ACHN (cell line): ENCODE measurements around the gene BCL2L12.

Experiments used
- DNase-seq: peaks from one replicate; pipeline ENCODE4 v3.0.0-alpha.2; 2015
- in situ Hi-C: cut with HindIII; loops from 2 replicates; pipeline ENCODE4 v1.10.0; 2017; ENCODE audit warnings: low sequenced_read_pairs, low pct_ligation_motif_present, low pct_unique_long_range_greater_than_20kb

The BCL2L12 gene

DNA sequence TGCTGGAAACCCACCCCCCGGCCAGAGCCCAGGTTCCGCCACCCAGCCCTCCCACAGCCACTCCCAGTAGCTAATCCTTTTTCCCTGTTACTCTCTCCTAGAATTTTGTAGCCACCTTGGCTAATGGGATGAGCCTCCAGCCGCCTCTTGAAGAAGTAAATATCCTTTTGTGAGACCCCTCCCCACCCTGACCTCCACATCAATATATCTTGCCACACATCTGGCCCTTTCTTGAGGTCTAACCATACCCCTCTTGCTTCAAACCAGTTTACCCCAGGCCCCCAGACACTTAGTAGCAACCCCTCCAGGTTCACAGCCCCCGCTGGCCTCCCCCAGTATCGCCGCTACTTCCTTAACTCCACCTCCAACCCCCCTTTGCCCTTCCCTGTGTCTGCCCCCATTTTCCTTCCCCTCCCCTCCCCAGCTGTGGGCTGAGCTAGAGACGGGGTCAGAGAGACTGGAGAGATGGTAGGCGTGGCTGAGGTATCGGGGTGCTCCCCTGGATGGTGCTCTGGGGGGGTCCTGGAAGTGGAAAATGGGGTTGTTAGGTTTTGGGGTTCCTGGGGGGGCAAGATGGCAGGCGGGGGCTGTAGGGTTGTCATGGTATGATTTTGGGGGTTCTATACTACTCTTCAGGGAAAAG, 14.2 kb downstream of the BCL2L12 start:
- in situ Hi-C loops = no loop called here
- no peak for DNase-seq

DNA sequence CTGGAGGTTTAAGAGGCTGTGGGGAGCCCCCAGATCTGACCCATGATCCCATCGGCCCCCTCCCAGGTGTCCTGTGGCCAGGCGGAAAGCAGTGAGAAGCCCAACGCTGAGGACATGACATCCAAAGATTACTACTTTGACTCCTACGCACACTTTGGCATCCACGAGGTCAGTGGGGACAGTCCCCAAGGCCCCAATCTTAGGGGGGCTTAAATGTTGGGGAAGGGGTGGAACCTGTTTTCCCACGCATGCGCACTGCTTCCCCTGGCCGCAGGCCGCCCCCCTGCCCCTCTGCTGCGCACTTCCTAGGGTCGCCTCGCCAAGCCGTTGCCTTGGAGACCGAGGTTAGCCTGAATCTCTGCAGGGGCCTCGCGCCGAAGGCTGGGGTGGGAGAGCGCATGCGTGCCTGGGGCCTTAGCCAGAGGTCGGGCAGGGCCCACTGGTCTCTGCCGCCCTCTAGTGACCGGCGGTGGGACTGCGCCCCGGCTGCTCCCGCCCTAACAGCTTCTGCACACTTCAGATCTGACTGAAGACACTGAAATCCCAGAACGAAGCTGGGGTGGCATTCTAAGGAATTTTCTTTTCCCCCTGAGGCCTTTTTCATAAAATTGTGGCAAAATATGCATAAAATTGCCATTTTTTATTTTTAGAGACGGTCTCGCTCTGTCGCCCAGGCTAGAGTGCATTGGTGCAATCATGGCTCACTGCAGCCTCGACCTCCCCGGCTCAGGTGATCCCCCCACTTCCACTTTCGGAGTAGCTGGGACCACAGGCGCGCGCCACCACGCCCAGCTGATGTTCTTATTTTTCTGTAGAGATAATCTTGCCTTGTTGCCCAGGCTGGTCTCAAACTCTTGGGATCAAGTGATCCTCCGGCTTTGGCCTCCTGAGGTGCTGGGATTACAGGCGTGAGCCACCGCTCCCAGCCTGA, 15.0 kb downstream of the BCL2L12 start:
- in situ Hi-C loops = no loop called here

DNA sequence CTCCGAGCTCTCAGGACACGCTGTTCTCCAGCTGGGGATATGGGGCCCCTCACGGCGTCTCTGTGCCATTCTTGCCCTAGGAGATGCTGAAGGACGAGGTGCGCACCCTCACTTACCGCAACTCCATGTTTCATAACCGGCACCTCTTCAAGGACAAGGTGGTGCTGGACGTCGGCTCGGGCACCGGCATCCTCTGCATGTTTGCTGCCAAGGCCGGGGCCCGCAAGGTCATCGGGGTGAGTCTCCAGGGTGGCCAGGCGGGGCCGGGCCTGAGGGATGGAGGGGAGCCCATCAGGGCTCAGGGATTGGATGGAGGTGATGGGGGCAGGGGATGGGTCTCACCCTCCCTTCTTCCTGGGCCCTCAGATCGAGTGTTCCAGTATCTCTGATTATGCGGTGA, 16.1 kb downstream of the BCL2L12 start:
- no peak for DNase-seq
- in situ Hi-C loops = no loop called here

More for the DNA sequence above, 15.0 kb downstream of the BCL2L12 start:
- peak; percentile 80 for DNase-seq

DNA sequence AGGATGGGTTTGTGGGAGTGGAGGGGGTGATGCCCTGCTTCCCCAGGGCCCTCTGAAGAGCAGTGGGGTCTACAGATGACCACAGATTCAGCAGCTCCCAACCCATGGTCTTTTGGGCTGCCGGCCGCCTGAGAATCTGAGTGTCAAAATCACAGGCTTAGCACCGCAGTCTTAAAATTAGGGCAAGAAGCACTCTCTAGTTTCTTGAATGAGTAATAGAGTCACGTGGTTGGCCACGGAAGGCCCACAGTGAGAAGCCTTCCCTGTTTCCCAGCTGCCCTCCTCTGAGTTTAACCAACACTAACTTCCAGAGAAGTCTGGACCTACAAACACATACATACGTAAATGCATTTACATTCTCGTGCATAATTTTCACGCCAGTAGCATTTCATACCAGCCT, 16.5 kb downstream of the BCL2L12 start:
- in situ Hi-C loops = no loop called here

DNA sequence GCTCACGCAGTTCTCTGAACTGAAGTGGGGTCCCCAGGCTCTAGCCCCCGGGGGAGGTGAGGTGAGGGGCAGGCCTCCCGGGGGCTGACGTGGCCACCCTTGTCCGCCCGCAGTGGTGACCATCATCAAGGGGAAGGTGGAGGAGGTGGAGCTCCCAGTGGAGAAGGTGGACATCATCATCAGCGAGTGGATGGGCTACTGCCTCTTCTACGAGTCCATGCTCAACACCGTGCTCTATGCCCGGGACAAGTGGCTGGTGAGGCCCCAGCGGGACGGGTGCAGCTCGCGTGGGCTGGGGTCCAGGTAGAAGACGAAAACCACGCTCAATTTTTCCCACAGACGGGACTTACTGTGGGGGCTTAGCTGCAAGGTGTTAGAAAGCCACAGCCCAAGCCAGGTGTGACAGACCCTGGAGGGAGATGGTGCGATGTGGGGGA, 18.1 kb downstream of the BCL2L12 start:
- in situ Hi-C loops = no loop called here
- DNase-seq = no peak

More for the DNA sequence above, 16.5 kb downstream of the BCL2L12 start:
- DNase-seq = no peak

DNA sequence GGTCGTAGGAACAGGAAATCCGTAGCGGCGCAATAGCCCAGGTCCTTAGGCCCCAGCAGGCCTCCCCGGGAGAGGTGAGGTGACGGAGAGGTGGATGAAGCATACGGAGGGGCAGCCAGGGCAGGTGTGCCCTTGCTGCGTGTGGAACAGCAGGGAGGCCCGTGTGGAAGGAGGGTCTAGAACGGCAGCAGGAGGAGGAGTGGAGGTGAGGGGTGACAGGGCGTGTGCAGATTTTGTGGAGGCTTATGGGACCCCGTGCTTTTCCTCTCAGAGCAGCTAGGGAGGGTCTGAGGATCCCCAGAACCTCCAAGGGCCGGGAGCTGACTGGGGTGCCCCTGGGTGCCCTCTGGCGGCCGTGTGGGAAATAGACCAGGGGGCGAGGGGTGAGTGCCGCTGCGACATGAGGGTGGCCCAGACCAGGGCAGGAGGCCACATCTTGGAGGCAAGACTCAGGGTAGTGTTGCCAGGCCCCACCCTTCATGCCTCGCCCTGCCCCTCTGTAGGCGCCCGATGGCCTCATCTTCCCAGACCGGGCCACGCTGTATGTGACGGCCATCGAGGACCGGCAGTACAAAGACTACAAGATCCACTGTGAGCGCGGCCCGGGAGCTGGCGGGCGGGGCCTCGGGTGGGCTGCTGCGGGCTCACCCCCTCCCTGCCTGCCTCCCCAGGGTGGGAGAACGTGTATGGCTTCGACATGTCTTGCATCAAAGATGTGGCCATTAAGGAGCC, 18.7 kb downstream of the BCL2L12 start:
- DNase-seq = no peak
- in situ Hi-C loops = no loop called here

DNA sequence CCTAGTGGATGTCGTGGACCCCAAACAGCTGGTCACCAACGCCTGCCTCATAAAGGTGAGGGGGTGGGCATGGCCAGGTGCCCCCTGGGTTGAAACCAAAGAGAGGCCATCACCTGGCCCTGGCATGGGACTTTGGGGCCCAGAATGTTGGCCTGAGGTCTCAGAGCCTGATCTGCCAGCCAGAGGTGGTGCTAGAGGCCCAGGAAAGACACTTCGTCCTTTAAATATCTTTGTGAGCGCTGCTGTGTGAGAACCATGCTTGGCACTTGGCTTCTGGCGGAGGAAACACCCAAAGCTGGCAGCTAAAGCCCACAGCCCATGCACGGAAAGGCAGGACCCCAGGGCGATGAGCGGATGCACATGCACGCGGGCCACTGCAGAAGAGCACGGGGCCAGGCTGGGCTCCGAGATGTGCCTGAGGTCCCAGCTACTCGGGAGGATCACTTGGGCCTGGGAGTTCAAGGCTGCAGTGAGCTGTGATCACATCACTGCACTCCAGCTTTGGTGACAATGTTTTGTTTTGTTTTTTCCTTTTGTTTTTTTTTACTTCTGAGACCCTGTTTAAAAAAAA, 19.3 kb downstream of the BCL2L12 start:
- in situ Hi-C loops = no loop called here
- DNase-seq = no peak

DNA sequence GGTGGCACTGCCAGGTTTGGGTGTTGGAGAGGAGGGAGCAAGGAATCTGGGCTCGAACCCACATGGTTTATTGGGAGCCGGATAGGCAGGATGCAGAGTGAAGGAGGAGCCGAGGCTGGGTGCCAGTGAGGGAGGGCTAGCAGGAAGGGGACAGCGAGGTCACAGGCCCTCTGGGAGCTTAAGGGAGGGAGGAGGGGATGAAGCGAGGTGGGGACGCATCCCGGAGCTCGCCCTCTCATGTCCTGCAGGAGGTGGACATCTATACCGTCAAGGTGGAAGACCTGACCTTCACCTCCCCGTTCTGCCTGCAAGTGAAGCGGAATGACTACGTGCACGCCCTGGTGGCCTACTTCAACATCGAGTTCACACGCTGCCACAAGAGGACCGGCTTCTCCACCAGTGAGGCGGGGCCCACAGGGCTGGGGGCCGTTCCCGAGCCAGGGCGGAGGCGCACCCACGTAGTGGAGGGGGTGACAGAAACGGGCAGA, 20.2 kb downstream of the BCL2L12 start:
- no peak for DNase-seq
- in situ Hi-C loops = no loop called here

DNA sequence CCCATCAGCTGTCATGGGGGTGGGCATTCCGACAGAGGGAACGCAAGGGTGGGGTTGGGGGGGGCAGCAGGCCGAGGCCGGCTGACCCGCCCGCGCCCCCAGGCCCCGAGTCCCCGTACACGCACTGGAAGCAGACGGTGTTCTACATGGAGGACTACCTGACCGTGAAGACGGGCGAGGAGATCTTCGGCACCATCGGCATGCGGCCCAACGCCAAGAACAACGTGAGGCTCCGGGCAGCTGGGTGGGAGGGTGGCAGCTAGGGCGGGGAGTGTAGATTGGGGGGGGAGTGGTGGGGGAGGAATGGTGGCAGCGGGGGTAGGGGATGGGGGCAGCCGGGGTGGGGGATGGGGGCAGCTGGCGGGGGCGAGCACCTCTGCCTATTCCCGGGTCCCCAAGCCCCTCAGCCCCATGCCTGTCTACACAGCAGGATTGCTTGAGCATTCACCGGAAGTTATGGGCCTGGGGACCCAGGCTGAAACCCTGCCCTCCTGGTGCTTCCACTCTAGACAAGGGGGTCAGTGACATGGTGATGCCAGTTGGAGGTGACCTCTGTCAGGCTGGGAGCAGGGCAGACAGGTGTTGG, 20.9 kb downstream of the BCL2L12 start:
- DNase-seq = no peak
- in situ Hi-C loops = no loop called here

DNA sequence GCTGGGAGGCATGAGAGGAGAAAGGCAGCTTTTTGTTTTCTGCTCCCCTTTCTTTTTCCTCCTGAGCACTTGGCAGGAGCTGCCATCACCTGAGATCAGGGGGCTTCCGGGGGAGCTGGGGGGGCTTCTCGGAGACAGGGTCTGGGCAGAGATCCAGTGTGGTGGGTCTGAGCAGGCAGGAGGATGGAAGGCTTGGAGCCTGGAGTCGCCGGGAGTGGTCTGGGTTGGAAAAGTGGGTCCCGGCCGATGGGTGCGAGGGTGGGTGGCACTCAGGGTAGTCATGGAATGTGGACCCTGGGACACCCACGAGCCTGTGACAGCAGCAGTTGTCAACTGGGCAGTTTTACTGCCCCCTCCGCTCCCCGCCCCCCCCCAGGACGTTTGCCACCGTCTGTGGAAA, 21.4 kb downstream of the BCL2L12 start:
- in situ Hi-C loops = no loop called here
- DNase-seq = no peak

DNA sequence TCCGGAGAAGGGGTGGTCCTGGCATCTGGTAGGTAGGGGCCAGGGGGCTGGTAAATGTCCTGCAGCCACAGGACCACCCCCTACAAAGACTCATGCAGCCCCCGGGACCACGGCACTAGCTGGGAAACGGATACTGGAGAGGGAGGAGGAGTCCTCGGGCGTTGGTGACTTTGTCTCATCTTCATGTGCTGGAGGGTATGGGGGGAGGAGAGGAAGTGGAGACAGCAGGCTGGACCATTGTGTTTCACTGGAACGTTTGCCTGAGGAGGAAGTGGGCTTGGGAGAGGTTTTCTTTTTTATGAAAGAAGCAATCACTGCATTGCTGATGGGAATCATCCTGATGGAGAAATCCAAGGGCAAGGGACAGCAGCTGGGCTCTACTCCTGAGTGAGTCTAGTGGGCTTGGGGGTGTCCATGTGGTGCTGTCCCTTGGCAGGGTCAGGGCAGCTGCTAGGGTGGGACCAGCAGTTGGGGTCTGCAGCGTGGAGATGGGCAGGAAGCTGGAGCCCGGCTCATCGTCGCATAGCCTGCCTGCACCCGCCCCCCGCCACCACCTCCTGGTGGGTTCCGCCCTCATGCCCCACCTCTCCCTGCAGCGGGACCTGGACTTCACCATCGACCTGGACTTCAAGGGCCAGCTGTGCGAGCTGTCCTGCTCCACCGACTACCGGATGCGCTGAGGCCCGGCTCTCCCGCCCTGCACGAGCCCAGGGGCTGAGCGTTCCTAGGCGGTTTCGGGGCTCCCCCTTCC, 22.0 kb downstream of the BCL2L12 start:
- in situ Hi-C loops = no loop called here
- DNase-seq = no peak

DNA sequence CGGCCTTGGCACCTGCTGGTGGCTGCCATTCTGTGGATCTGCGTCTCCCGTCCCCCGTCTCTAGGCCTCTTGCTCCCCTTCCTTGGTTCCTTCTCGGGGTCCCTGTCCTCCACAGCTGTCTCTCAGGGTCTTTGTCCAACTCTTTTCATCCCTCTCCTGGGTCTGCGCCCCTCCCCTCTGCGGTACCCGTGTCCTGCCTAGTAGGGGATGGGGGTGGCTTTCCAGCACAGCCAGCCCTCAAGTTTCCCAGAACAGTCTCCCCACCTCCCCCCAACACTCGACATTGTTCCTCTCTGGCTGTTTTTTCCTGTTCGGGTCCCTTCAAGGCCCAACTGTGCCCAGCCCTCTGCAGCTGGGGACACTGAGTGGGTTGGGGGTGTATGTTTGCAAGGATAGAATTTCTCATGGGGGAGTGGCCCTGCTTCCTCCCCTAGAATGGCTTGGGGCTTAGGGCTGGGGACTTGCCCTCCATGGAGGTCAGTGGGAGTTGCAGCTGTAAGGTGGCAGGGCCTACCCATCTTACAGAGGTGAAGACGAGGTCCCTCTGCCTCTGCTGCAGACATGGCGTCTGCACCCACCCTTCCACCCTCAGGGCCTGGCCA, 22.9 kb downstream of the BCL2L12 start:
- in situ Hi-C loops = no loop called here

DNA sequence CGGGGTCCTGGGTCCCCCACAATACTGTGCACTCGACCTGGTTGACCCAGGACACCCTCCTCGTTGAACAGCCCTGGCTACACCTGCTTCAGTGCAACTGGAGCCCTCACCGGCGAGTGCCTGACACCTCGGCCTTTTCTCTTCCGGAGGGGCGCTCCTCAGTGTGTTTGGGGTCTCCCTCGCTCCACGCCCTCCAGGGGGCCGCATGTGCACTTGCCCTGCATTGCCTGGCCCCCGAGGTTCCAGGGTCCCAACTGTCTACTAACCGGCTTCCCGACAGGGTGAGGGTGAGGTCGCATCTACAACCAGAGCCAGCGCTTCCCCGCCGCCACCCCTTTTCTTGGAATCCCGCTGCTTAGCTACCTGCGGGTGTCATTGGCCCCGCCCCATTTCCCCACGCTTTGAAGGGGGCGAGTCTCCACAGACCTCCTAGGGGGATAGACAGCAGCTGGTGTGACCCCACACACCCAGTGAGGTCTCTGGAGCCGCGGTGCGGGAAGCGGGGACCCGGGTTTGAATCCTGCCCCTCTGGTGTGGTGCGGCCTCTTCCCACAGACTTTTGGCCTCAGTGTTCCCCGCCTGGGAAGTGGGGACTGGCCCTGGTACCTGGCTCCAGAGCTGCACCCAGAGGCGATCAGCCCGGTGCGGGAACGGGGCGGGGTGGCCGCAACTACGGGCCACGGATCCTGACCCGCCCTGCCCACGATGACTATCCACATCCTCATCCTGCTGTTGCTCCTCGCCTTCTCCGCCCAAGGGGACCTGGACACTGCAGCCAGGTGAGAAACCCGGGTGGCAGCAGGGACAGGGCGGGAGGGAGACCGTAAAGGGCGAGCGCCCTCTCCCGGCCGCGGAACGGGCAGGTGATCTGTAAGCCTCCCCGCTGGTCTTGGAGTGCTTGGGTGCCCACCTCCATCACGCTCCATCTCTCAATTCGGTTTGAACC, 23.7 kb downstream of the BCL2L12 start, which contains the start of gene ADM5:
Gene ADM5 (plus strand): TSS at position 462 of the 946 bp plus-strand sequence. CDS start 244 bp downstream, at position 706.
- DNase-seq = no peak
- in situ Hi-C loops = no loop called here

More for the DNA sequence above, 22.9 kb downstream of the BCL2L12 start:
- no peak for DNase-seq

DNA sequence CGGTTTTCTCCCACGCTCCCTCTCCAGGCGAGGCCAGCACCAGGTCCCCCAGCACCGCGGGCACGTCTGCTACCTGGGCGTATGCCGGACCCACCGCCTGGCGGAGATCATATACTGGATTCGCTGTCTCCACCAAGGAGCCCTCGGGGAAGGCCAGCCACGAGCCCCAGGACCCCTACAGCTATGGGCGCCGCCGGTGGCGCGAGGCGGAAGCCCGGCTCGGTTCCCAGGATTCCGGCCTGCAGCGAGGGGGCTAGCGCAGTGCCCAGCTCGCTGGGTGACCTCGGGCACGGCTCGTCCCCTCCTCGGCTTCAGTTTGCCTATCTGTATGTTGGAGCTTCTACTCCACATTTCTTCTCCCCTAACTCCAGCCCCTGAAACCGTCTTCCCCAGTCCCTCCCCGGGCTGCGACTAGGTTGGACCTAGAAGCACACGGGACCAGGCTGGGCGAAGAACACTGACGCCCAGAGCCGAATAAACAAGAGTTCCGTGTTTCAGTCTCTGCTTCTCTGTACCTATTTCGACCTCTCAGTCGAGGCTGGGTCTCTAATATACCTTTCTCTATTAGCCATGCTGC, 24.4 kb downstream of the BCL2L12 start:
- no peak for DNase-seq
- in situ Hi-C loops = no loop called here

DNA sequence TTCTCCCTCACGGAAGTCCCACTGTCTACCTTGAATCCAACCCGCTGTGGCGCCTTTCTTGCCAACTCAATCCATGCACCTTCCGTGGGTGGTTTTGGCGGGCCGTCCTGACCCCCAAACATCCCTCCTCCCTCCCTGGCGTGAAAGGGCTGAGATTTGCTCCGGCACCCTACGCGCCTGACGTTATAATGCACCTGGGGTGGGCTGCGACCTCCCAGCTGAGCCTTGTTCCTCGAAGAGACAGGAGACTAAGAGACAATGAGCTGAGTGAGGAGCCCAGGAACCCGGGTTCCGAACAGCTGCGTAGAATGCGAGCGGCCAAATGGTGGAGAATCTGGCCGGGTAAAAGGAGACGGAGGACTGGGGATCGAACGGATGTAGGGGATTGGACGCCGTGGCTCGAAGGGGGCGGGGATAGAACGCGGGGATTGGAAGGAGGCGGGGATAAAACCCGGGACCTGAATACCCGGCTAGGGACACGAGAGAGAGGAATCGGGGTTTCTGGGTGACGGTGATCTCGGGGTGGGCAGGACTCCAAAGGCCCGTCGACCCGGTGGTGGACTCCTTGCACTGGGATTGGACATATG, 25.0 kb downstream of the BCL2L12 start, which contains the start of gene CPT1C:
Gene CPT1C (plus strand): TSS at position 461 of the 587 bp plus-strand sequence. CDS start 1,137 bp downstream, outside the sequence.
- in situ Hi-C loops = no loop called here
- no peak for DNase-seq
